Stimulated activated CD4-positive, alpha-beta T cell treated with anti-CD3 and anti-CD28 coated beads, Interleukin-1b, Interleukin-23, amount 100 ng/mL, for 48 hours (primary cell): ENCODE data around the gene MAFG.
"Not testable (repeated sequence)": the region's sequence is repeated elsewhere in the genome, so short reads cannot be mapped to it uniquely, and the experiment has no call there.

ENCODE experiments used
- DNase-seq: peaks from one replicate; pipeline ENCODE4 v3.0.0-alpha.2; 2020

Gene MAFG

GRCh38 chr17:81921996-81922565, 5.5 kb downstream of the MAFG start:
- DNase-seq: no peak

DNA sequence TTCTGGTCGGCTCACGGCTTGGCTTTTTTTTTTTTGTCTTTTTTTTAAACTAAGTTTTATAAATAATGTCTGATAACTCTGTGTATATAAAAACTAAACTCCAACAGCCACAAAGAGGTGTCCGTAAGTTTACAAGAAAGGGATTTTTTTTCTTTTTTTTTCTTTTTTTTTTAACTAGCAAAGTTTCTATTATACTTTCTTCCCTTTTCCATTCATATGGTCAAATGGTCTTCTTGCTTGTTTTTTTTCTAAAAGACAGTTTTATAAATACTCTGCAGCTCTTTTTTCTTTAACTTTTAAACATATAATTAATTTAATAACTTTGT, 6.0 kb downstream of the MAFG start:
- no peak for DNase-seq

- DNase-seq: no peak
Measured at GRCh38 chr17:81920612-81921536, 6.7 kb downstream of the MAFG start.

DNA sequence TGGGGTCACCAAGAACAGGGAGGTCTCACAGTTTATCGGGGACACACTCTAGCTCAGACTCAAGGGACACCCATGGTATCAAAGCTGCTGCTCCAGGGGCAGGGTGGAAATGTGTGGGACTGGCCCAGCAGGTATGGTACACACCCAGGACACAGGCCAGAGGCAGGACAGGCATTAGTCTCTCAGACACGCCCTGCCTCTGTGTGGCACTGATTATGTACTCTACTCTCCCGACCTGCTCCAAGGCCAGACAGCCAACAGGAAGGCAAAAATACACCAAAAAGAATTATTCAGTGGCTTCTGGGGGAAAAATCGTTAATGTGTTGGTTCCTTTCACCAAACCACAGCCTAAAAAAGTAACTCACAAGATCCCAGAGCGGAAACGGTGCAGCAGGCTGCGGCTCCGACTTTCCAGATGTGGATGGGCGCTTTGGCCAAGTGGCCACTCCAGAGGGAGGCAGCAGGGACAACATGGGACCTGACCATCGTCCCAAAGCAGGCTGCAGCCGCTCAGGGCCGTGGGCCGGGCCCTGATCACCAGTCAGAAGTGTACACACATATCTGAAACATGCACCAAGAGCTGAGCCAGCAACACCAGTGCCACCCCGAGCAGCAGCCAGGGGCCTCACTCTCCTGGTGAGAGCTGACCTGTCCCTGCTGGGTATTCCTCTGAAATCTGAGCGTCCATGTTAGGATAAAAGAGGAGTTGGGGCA, 8.5 kb downstream of the MAFG start:
- DNase-seq: no peak

DNA sequence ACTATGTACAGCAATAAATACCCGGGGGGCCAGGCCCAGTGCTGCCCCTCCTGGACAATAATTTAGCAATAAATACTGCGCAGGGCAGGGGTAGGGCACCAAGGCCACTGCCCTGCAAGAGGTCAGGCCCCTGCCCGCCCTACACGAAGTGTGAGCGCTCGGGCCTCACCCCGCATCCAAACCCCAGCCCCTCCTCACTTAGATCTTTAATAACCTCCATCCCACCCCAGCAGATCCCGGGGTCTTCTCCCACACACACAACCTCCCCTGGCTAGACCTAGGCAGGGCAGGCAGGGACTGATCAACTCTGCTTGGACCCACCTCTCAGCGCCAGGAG, 9.2 kb downstream of the MAFG start:
- DNase-seq: not testable (repeated sequence)

- peak; percentile 81 for DNase-seq
Measured at GRCh38 chr17:81917565-81918332, 9.8 kb downstream of the MAFG start, which contains the start of gene SIRT7. Gene SIRT7 (minus strand): TSS chr17:81918176. CDS start chr17:81918131, 45 bp downstream.

- DNase-seq: no peak
Measured at GRCh38 chr17:81916234-81917001, 11.1 kb downstream of the MAFG start.

GRCh38 chr17:81915331-81915730, 12.2 kb downstream of the MAFG start:
- DNase-seq: no peak

DNA sequence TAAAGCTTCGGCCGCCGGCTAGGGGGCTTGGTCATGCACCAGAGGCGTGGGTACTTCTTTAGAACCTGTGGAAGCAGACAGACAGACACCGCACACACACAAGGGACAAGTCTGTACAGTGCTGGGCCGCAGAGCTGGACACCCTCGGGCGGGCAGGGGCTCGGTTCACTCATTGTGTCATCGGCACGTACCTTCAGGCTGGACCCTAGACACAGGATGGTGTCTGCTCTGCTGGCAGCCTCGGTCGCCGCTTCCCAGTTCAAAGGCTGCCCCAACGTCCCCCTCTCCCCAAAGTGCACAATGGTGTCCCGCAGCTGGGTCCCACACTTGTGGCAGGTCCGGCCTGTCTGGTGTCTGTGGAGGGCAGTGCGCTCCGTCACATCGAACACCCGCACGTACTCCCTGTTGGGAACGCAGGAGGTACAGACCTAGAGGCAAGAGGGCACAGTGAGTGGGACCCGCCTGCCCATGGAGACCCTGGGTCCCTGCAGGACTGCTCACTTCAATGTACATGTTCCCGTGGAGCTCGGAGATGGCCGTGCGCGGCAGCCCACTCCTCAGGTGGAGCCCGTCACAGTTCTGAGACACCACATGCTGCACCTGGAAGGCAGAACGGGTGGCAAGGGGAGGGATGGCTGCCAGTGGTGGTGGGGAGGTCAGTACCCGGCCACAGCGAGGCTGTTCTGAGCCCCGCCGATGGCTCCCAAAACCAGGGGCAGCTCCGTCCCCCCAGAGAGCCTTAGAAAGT, 13.3 kb downstream of the MAFG start:
- no peak for DNase-seq

DNA sequence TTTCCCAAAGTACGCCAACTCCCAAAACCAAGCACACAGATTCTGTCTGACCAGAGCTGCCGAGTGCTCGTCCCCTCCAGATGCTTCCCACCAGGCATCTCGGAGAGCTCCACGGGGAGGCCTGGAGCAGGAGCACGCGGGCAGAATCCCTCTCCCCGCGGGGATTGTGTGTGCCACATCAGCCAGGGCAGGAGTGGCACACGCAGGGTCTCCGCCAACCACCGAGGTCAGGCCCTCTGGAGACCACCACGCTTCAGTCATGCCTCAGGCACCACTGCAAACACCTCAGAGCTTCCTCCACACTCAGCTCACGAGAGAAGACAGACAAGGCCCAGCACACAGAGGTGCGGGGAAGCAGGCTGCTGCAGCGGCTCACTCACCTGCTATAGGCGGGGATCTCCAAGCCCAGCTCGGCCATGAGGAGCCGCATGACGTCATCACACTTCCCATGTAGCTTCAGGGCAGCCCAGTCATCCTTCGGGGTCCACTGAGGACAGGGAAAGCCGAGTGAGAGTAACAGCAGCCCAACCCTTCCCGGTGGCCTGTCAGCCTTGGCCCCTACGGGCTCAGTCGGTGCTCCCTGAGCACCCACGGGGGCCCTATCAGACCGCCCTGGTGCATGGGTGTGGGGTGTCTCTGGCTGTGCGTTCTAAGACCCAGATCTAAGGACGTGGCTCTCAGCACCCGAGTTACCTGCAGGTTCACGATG, 14.0 kb downstream of the MAFG start:
- no peak for DNase-seq

DNA sequence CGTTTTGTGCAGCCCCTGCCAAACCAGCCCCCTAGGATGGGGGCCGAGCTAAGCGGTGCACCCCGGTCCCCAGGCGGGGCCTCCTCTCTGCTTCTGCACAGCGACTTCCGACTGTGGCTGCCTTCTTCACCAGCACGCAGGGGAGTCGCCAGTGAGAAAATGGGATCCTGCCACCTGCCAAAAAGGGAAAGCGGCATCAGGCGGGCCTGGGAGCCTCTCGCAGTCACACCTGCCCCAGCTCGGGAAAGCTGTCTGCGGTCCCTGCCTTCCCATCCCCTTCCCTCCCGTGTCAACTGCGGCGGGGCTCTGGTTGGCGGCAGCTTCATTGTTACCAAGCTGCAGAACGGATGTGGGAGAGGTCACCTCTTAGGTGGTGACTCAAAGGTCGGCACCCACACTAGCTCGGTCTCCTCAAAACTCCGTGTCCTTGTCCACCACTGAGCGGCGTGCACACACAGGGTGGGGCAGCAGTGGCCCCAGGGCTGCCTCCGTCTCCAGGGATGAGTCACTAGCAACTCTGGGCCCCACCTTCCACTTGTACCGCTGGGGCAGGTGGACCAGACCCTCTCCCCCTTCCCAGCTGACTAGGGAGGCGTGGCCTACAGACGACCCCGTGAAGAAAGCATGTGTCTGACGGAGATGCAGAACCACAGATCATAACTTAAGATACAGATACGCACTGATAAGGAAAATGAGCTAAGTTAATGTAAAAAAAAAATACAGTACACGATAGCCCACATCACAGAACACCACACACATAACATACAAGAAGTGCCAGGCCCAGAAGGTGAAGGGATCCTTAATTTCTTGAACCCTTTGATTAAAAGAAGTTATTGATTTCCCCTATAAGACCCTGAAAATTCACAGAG, 14.9 kb downstream of the MAFG start:
- DNase-seq: no peak

GRCh38 chr17:81911969-81912368, 15.6 kb downstream of the MAFG start:
- DNase-seq: no peak

GRCh38 chr17:81911277-81911961, 16.1 kb downstream of the MAFG start, which contains the start of gene PCYT2:
Gene PCYT2 (minus strand): TSS chr17:81911399. CDS start chr17:81911355, 44 bp downstream.
- DNase-seq: peak; percentile 93

DNA sequence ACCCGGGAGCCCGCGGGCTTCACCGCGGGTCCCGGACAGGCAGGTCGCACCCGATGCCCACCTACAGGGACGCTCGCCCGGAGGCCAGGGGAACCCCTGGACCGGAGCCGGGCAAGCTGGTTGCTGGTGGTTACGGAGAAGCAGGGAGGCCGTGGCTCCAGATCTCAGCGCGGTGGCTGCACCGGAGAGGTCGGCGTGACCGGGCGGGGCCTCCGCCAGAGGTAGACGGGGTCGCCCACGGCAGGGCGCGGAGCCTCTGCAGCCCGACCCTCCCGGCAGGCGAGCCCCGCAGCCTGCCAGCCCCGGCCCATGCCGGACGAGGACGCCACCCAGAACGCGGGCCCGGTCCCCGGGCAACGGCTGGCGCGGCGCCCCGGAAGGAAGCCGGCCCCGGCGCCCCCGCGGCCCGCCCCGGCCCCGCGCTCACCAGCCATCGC, 16.7 kb downstream of the MAFG start:
- no peak for DNase-seq

DNA sequence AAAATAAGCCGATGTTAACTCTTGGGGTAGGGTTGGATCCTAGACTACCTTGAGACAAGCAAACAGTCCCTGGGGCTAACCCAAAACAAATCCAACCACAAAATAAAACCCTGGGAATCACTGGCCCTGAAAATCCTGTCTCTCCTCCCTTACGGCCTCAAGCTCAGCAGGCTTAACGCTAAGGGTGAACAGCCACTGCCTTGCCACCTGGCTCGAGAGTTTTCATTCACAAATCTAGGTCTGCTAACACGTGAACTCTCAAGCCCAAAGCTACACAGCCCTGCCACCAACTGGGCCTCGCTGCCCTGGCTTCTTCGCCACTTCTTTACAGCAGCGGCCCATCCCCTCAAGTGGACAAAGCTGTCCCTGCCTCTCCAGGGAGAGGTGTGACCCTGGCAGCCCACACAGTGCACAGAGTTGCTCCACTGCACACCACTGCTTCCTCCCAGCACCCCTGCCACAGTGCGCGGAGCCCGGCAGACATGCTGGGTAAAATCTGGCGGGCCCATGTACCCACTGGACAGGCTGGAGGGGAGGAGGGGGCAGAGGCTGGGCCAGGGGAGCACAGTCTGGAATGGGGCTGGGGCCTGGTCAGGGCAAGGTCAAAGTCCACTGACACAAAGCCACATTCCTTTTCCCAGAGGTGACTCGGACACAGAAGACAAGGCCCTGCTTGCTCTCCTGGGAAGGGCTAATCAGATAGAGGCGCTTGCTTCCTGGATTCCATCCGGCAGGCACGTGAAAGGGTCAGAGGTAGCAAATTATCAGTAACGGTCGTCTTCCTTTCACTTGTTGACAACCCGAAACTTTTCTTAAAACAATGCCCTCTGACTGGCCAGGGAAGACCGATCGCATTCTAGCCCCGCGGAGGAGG, 17.3 kb downstream of the MAFG start:
- DNase-seq: no peak

GRCh38 chr17:81909231-81909630, 18.3 kb downstream of the MAFG start:
- no peak for DNase-seq

- no peak for DNase-seq
Measured at GRCh38 chr17:81908793-81909192, 18.7 kb downstream of the MAFG start.
